ENCODE results near the gene TMEM266.

TMEM266 gene

DNA sequence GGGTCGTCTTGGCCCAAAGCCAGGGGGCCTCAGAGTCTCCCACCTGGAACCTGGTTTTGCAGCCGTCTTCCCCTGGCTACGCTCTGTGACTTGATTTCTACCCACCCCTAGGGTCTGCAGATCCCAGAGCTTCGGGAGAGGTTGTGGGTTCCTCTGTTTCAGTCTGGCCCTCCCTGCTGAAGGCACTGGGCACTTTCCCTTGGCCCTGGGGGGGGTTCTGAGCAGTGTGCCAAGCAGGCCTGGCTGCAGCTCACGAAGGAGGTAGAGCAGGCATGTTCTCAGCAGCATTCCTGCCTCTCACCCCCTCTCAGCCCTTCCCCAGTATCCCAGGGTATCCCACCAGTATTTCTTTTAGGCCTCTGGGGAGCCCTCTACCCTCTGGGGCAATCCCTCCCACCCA lies 99.0 kb downstream of the TMEM266 start:
- no peak overlapping the region for H3K4me3 ChIP-seq (IDR thresholded peaks at IDR 0.05; ENCODE audit: insufficient read depth, low read depth, low read length)
- H3K27ac ChIP-seq, result no peak overlapping the region
- no peaks in the 10 kb centered on the region for H3K36me3 ChIP-seq (ENCODE audit: insufficient read depth)
- no peaks in the 10 kb centered on the region for H4K20me1 ChIP-seq (ENCODE audit: insufficient read depth)
- no peak for TF ChIP-seq CTCF (conservative IDR thresholded peaks at IDR 0.05; ENCODE audit: low read depth, low read length)
- no peak overlapping the region for H3K9ac ChIP-seq
- H3K27me3 ChIP-seq (ENCODE audit: insufficient read depth, low read depth), result no peaks in the 10 kb centered on the region
- no peaks in the 10 kb centered on the region for H3K4me1 ChIP-seq (ENCODE audit: low read depth, poor library complexity, severe bottlenecking)
- no peak overlapping the region for H3K4me2 ChIP-seq
- no peaks in the 10 kb centered on the region for H3K79me2 ChIP-seq (ENCODE audit: insufficient read depth, low read depth)
- no peak overlapping the region for H2AFZ ChIP-seq (ENCODE audit: low read depth)

DNA sequence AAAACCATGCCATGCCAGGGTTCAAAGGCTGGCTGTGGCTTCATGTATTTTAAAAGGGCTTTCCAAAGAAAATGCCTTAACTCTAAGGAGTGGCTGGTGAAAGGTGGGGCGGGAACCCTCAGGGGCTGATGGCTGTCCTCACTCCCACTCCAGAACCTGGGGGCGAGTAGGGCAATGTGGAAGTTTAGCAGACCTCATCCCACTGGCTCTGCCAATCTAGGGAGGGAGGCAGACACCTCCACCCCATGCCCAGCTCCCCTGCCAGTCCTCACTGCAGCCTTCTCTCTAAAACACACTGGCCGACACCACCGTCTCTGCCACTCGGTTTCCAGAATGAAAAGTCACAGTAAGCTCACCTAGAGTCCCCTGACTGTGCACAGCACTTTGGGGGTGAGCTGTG lies 99.5 kb downstream of the TMEM266 start:
- no peak overlapping the region for H3K4me2 ChIP-seq
- no peak overlapping the region for H3K9ac ChIP-seq
- no peaks in the 10 kb centered on the region for H3K36me3 ChIP-seq (ENCODE audit: insufficient read depth)
- H2AFZ ChIP-seq (ENCODE audit: low read depth), result no peak overlapping the region
- no peak overlapping the region for H3K4me3 ChIP-seq (IDR thresholded peaks at IDR 0.05; ENCODE audit: insufficient read depth, low read depth, low read length)
- no peaks in the 10 kb centered on the region for H3K4me1 ChIP-seq (ENCODE audit: low read depth, poor library complexity, severe bottlenecking)
- no peak overlapping the region for H3K27ac ChIP-seq
- TF ChIP-seq CTCF (conservative IDR thresholded peaks at IDR 0.05; ENCODE audit: low read depth, low read length), result no peak
- H4K20me1 ChIP-seq (ENCODE audit: insufficient read depth), result no peaks in the 10 kb centered on the region
- H3K79me2 ChIP-seq (ENCODE audit: insufficient read depth, low read depth), result no peaks in the 10 kb centered on the region
- no peaks in the 10 kb centered on the region for H3K27me3 ChIP-seq (ENCODE audit: insufficient read depth, low read depth)

GRCh38 chr15:76160426-76161152 lies 100.8 kb downstream of the TMEM266 start:
- no peak overlapping the region for H3K4me3 ChIP-seq (IDR thresholded peaks at IDR 0.05; ENCODE audit: insufficient read depth, low read depth, low read length)
- H3K4me2 ChIP-seq, result no peak overlapping the region
- H3K4me1 ChIP-seq (ENCODE audit: low read depth, poor library complexity, severe bottlenecking), result no peaks in the 10 kb centered on the region
- H3K36me3 ChIP-seq (ENCODE audit: insufficient read depth), result no peaks in the 10 kb centered on the region
- H2AFZ ChIP-seq (ENCODE audit: low read depth), result no peak overlapping the region
- no peak for TF ChIP-seq CTCF (conservative IDR thresholded peaks at IDR 0.05; ENCODE audit: low read depth, low read length)
- H3K79me2 ChIP-seq (ENCODE audit: insufficient read depth, low read depth), result no peaks in the 10 kb centered on the region
- H3K27ac ChIP-seq, result no peak overlapping the region
- no peaks in the 10 kb centered on the region for H4K20me1 ChIP-seq (ENCODE audit: insufficient read depth)
- H3K9ac ChIP-seq, result no peak overlapping the region
- H3K27me3 ChIP-seq (ENCODE audit: insufficient read depth, low read depth), result no peaks in the 10 kb centered on the region

DNA sequence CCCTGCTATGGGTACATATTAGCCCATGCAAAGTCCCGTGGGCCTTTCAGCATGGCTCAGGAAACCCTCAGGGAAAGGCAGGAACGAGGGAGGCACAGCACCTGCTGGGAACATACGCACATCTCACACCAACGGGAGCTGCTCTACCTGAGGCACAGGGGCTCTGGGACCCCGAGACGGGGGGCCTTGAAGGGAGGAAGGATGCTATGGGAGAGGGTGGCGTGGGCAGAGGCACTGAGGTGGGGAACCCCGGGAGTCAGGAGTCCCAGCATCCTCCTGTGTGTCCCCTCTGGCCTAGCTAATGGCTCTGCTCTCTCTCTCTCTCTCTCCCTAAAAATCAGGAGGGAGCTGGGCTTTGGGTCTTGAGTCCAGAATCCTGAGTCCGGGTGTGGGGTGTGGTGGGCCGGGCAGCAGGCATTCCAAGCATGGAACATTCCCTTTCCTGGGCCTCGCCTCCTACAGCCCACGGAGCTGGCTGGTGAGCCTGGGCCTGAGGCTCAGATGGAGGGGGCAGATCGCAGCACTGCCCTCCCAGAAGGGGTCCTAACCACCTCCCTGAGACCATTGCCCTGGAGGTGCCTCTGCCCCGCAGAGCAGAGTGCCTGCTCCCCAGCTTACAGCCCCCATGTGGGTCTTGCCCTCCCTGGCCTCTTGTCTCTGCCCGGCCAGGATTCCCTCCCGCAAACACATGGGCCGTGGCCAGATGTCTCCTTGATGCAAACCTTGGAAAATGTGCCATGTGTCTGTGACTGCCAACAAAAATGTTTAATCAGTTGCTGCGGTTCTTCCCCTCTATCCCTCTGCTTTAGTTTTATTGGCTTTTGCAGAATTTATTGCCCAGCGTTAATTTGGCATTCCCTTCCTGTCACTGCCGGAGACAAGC lies 101.6 kb downstream of the TMEM266 start:
- Histone ChIP-seq H3K27me3 (ENCODE audit: insufficient read depth, low read depth) (no peaks in the 10 kb centered on the region), H3K4me2 (no peak overlapping the region), H3K4me1 (ENCODE audit: low read depth, poor library complexity, severe bottlenecking) (no peaks in the 10 kb centered on the region), H2AFZ (ENCODE audit: low read depth) (no peak overlapping the region), H3K4me3 (IDR thresholded peaks at IDR 0.05; ENCODE audit: insufficient read depth, low read depth, low read length) (no peak overlapping the region), H3K27ac (no peak overlapping the region), H3K9ac (no peak overlapping the region), H3K79me2 (ENCODE audit: insufficient read depth, low read depth) (no peaks in the 10 kb centered on the region), H3K36me3 (ENCODE audit: insufficient read depth) (no peaks in the 10 kb centered on the region), H4K20me1 (ENCODE audit: insufficient read depth) (no peaks in the 10 kb centered on the region)
- no peak for TF ChIP-seq CTCF (conservative IDR thresholded peaks at IDR 0.05; ENCODE audit: low read depth, low read length)

All from KMS-11 (cell line).